HG02623 (cell line): Measurements from ENCODE around the gene DUS4L.
"Not testable (repeated sequence)": the region's sequence is repeated elsewhere in the genome, so short reads cannot be mapped to it uniquely, and the experiment has no call there.

Source experiments
- ATAC-seq: cut with Tn5 transposase; IDR thresholded peaks from one replicate; pipeline ENCODE4 v1.9.1; 2021; ENCODE audit warnings: moderate library complexity; ENCODE audit not compliant: unreplicated experiment

DUS4L gene

GRCh38 chr7:107563775-107564552 lies at the start of gene DUS4L, which contains the start of gene COG5:
TSS of gene DUS4L (plus strand) at chr7:107563971. CDS start at chr7:107567071, 3,100 bp downstream.
TSS of gene COG5 (minus strand) at chr7:107563920. CDS start at chr7:107563896, 24 bp downstream.
- ATAC-seq = peak; percentile 96

GRCh38 chr7:107526672-107527071 lies 37.1 kb upstream of the DUS4L start:
- no peak for ATAC-seq

- ATAC-seq = no peak
These were observed 36.6 kb upstream of the DUS4L start for GRCh38 chr7:107527196-107527595.

- no peak for ATAC-seq
These were observed 35.3 kb upstream of the DUS4L start for GRCh38 chr7:107528461-107528860.

- ATAC-seq = no peak
These were observed 33.0 kb upstream of the DUS4L start for GRCh38 chr7:107530751-107531150.

GRCh38 chr7:107534139-107534538 lies 29.6 kb upstream of the DUS4L start:
- ATAC-seq = no peak

GRCh38 chr7:107537228-107537627 lies 26.5 kb upstream of the DUS4L start:
- ATAC-seq = not testable (repeated sequence)

GRCh38 chr7:107538001-107538400 lies 25.8 kb upstream of the DUS4L start:
- no peak for ATAC-seq

- no peak for ATAC-seq
These were observed 20.3 kb upstream of the DUS4L start for GRCh38 chr7:107543338-107543993.

GRCh38 chr7:107544848-107545591 lies 18.8 kb upstream of the DUS4L start:
- no peak for ATAC-seq

GRCh38 chr7:107551936-107552335 lies 11.8 kb upstream of the DUS4L start:
- no peak for ATAC-seq

- ATAC-seq = no peak
These were observed 7.9 kb upstream of the DUS4L start for GRCh38 chr7:107555893-107556292.

- ATAC-seq = no peak
These were observed 3.9 kb upstream of the DUS4L start for GRCh38 chr7:107559864-107560263.

- no peak for ATAC-seq
These were observed 2.8 kb upstream of the DUS4L start for GRCh38 chr7:107560898-107561516.

GRCh38 chr7:107563081-107563774 lies 543 bp upstream of the DUS4L start:
- ATAC-seq = peak; percentile 45

- ATAC-seq = no peak
These were observed 955 bp downstream of the DUS4L start for GRCh38 chr7:107564553-107565298.

- no peak for ATAC-seq
These were observed 6.5 kb downstream of the DUS4L start for GRCh38 chr7:107570298-107570697.

GRCh38 chr7:107573537-107573936 lies 9.8 kb downstream of the DUS4L start:
- ATAC-seq = no peak

- no peak for ATAC-seq
These were observed 15.7 kb downstream of the DUS4L start for GRCh38 chr7:107579554-107579884.
